SK-N-SH (cell line): ENCODE data around the gene TMEM163. TPM values are rescaled to one million over a fixed set of nuclear protein-coding genes. Genes with fewer than 3 reads are reported as not detected.

Experiments
- CTCF ChIA-PET: fragments of 300-600, 350-600 bp; formaldehyde crosslinking; extraction: SDS; loops from one replicate; lab custom pipeline; 2021; lab: Yijun Ruan, JAX
- POLR2A ChIA-PET: fragments of 350-600 bp; sonication (Branson Sonifier 250); formaldehyde crosslinking; extraction: SDS; loops from one replicate; lab custom pipeline; 2020; ENCODE audit warnings: antibody characterized with exemption, inconsistent platforms; lab: Yijun Ruan, JAX
- DNase-seq: peaks from one replicate; pipeline ENCODE4 v3.0.0; 2012
- H2AFZ ChIP-seq: fragments of 200-600 bp; sonication (generic); 2 replicates; pipeline ENCODE4 v1.8.1; 2016; ENCODE audit warnings: antibody characterized with exemption, mild to moderate bottlenecking, low read depth
- H3F3A ChIP-seq: fragments of 200-600 bp; sonication (generic); replicated peaks from 2 replicates; pipeline ENCODE3; 2016; ENCODE audit warnings: antibody characterized with exemption, mild to moderate bottlenecking; ENCODE audit not compliant: insufficient read depth
- H3K27ac ChIP-seq, 2 experiments: fragments of 200-500 bp in 1 of 2; fragments of 200-600 bp in 1 of 2; sonication (Bioruptor generic) in 1 of 2; sonication (generic), shearing (Covaris generic) in 1 of 2; 2 replicates each; pipeline versions ENCODE4 v1.5.1 to v1.6.1; 2014 to 2016; ENCODE audit warnings: low read depth in 2 of 2, inconsistent platforms in 1 of 2, low read length in 1 of 2, mild to moderate bottlenecking in 1 of 2, mixed read lengths in 1 of 2
- H3K27me3 ChIP-seq: fragments of 200-600 bp; sonication (generic), shearing (Covaris generic); 2 replicates; pipeline ENCODE4 v1.6.1; 2016; ENCODE audit warnings: mixed run types; ENCODE audit not compliant: insufficient read depth
- H3K36me3 ChIP-seq, 2 experiments: fragments of 200-500 bp in 1 of 2; fragments of 200-600 bp in 1 of 2; sonication (Bioruptor generic) in 1 of 2; sonication (generic) in 1 of 2; replicated peaks in 1 of 2; 2 replicates each; pipeline versions ENCODE3 to v1.5.1; 2014 to 2016; ENCODE audit warnings: low read length in 1 of 2, mild to moderate bottlenecking in 1 of 2; ENCODE audit not compliant: insufficient read depth in 2 of 2, control insufficient read depth in 1 of 2
- H3K4me1 ChIP-seq, 2 experiments: fragments of 200-500 bp in 1 of 2; fragments of 200-600 bp in 1 of 2; sonication (Bioruptor generic) in 1 of 2; sonication (generic), shearing (Covaris generic) in 1 of 2; 2 replicates each; pipeline versions ENCODE4 v1.5.1 to v1.6.1; 2014 to 2016; ENCODE audit warnings: low read depth in 1 of 2, low read length in 1 of 2, mixed run types in 1 of 2; ENCODE audit not compliant: insufficient read depth in 2 of 2, control insufficient read depth in 1 of 2
- H3K4me2 ChIP-seq: fragments of 200-600 bp; sonication (generic), shearing (Covaris generic); 2 replicates; pipeline ENCODE4 v1.6.1; 2017; ENCODE audit warnings: mixed run types
- H3K4me3 ChIP-seq, 2 experiments: fragments of 200-500 bp in 1 of 2; fragments of 200-600 bp in 1 of 2; sonication (Bioruptor generic) in 1 of 2; sonication (generic), shearing (Covaris generic) in 1 of 2; 2 replicates each; pipeline versions ENCODE4 v1.5.1 to v1.8.1; 2014 to 2016; ENCODE audit warnings: low read depth in 2 of 2, inconsistent platforms in 1 of 2, low read length in 1 of 2, mild to moderate bottlenecking in 1 of 2, mixed read lengths in 1 of 2, moderate library complexity in 1 of 2
- H3K79me2 ChIP-seq: fragments of 200-600 bp; sonication (generic); 2 replicates; pipeline ENCODE4 v1.8.1; 2017; ENCODE audit warnings: mild to moderate bottlenecking; ENCODE audit not compliant: insufficient read depth
- H3K9ac ChIP-seq: fragments of 200-600 bp; sonication (generic); 2 replicates; pipeline ENCODE4 v1.6.1; 2017; ENCODE audit warnings: mixed run types
- H3K9me2 ChIP-seq: fragments of 200-600 bp; sonication (generic); 2 replicates; pipeline ENCODE4 v1.6.1; 2017; ENCODE audit warnings: mixed run types
- H3K9me3 ChIP-seq: fragments of 200-600 bp; sonication (generic); 2 replicates; pipeline ENCODE4 v1.6.1; 2017; ENCODE audit warnings: mixed run types, mild to moderate bottlenecking, moderate library complexity
- H4K20me1 ChIP-seq: fragments of 200-600 bp; sonication (generic); 2 replicates; pipeline ENCODE4 v1.6.1; 2017; ENCODE audit warnings: mild to moderate bottlenecking, mixed run types; ENCODE audit not compliant: insufficient read depth
- EP300 ChIP-seq, 2 experiments: IDR thresholded peaks; 2 replicates each; pipeline versions ENCODE4 v1.4.0 to v1.6.1; 2012; ENCODE audit warnings: borderline replicate concordance in 1 of 2, low read depth in 1 of 2, low read length in 1 of 2
- FOSL2 ChIP-seq: IDR thresholded peaks from 2 replicates; pipeline ENCODE4 v1.4.0; 2012; ENCODE audit warnings: low read depth, mild to moderate bottlenecking, moderate library complexity, borderline replicate concordance
- GATA2 ChIP-seq: sonication (generic); formaldehyde crosslinking; IDR thresholded peaks from 2 replicates; pipeline ENCODE4 v1.5.0; 2020; ENCODE audit warnings: mild to moderate bottlenecking, missing genetic modification reagents
- MXI1 ChIP-seq: IDR thresholded peaks from 2 replicates; pipeline ENCODE4 v1.6.1; 2012; ENCODE audit warnings: mild to moderate bottlenecking, low read depth, low read length, improper control_type of control experiment
- NRF1 ChIP-seq: IDR thresholded peaks from 2 replicates; pipeline ENCODE4 v1.6.1; 2012; ENCODE audit warnings: low read depth, mild to moderate bottlenecking, low read length
- POLR2AphosphoS5 ChIP-seq: IDR thresholded peaks from 2 replicates; pipeline ENCODE4 v1.6.1; 2012; ENCODE audit warnings: low read depth, low read length
- RCOR1 ChIP-seq: fragments of 150-350 bp; IDR thresholded peaks from 2 replicates; pipeline ENCODE4 v1.6.1; 2017; ENCODE audit warnings: antibody characterized with exemption, low read length
- TAF1 ChIP-seq: IDR thresholded peaks from 2 replicates; pipeline ENCODE4 v1.6.1; 2012; ENCODE audit warnings: low read depth, mild to moderate bottlenecking, low read length, moderate library complexity, borderline replicate concordance
- TCF12 ChIP-seq: IDR thresholded peaks from 2 replicates; pipeline ENCODE4 v1.4.0; 2012
- YY1 ChIP-seq: IDR thresholded peaks from 2 replicates; pipeline ENCODE4 v1.4.0; 2012; ENCODE audit warnings: low read depth, mild to moderate bottlenecking
- WGBS: methylation state at CpG from one replicate; pipeline ENCODE4 v1.1.6; 2017; ENCODE audit warnings: low lambda C conversion rate; 5-methylcytosine and 5-hydroxymethylcytosine counted together
- polyA plus RNA-seq, 3 experiments: library from polyadenylated mRNA; depleted of rRNA; stranded (reverse); fragments of >200 nt; gene quantifications; 2 replicates each; pipeline ENCODE4 v1.2.3, GENCODE V29; 2012
- TF ChIP-seq, protein P1 (sequence below): IDR thresholded peaks from 2 replicates; pipeline ENCODE4 v1.4.0; 2012; ENCODE audit warnings: low read depth, borderline replicate concordance
- TF ChIP-seq, protein P2 (sequence below): IDR thresholded peaks from 2 replicates; pipeline ENCODE4 v1.4.0; 2012; ENCODE audit warnings: low read depth

The TMEM163 gene
- polyA plus RNA-seq, 1 of the 3 experiments (the other 2 are of a cell fraction): not detected

DNA sequence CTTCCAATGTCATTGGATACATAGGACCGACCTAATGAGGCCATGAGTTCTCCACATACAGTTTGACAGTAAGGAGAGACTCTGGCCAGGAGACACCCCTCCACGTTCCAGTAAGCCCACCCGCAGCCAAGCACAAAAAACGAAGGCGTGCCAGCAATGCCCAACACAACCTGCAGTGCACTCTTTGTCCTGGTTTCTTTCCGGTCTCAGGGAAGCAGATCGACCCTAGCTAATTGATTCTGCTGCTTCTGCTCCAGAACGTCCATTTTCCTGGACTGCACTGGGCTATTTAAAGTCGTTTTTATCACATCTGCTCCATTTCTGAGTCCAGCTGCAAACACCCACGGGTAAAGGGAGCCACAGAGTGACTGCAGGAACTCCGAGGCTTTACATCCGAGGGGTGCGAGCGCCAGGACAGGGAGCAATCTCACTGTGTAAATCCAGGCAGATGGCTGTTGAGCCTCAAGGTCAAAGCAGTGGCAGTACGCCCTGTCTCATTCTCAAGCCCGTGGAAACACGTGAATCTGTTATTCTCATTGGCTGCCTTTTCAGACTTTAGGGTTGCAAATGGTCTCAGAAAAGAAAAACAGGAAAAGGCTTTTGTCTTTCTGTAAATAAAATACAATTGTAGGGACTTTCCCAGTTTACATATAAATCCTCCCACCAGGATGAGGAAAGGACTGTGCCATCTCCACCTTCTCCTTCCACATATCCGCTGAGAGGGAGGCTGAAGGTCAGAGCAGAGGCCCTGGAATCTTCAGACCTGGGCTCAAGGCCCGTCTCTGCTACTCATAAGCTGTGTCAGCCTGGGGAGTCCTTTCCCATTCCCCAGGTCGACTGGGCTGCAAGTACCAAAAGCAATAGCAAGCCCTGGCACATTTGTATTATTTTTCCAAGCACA is 40.7 kb downstream of the TMEM163 start:
- no peak overlapping the region for H3K4me3 ChIP-seq
- H3F3A ChIP-seq: no peaks in the 10 kb centered on the region
- H3K79me2 ChIP-seq: no peaks in the 10 kb centered on the region
- H3K27ac ChIP-seq: no peak overlapping the region
- H2AFZ ChIP-seq: no peak overlapping the region
- ChIA-PET CTCF (interaction anchor here (0.5 kb wide), 1 partner anchor 417 kb away, joined by 3 read pairs; no protein-coding TSS in a partner anchor), POLR2A (no interaction called here)
- no peaks in the 10 kb centered on the region for H3K9me2 ChIP-seq
- no peak for TF ChIP-seq RCOR1
- no peak for TF ChIP-seq YY1
- TF ChIP-seq, protein P1, sequence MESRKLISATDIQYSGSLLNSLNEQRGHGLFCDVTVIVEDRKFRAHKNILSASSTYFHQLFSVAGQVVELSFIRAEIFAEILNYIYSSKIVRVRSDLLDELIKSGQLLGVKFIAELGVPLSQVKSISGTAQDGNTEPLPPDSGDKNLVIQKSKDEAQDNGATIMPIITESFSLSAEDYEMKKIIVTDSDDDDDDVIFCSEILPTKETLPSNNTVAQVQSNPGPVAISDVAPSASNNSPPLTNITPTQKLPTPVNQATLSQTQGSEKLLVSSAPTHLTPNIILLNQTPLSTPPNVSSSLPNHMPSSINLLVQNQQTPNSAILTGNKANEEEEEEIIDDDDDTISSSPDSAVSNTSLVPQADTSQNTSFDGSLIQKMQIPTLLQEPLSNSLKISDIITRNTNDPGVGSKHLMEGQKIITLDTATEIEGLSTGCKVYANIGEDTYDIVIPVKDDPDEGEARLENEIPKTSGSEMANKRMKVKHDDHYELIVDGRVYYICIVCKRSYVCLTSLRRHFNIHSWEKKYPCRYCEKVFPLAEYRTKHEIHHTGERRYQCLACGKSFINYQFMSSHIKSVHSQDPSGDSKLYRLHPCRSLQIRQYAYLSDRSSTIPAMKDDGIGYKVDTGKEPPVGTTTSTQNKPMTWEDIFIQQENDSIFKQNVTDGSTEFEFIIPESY: no peak
- no peak for TF ChIP-seq GATA2
- TF ChIP-seq, protein P2, sequence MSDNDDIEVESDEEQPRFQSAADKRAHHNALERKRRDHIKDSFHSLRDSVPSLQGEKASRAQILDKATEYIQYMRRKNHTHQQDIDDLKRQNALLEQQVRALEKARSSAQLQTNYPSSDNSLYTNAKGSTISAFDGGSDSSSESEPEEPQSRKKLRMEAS: no peak
- TF ChIP-seq FOSL2: no peak
- TF ChIP-seq NRF1: no peak
- TF ChIP-seq MXI1: no peak
- no peak for TF ChIP-seq TCF12
- DNase-seq: no peak
- no peak overlapping the region for H3K4me2 ChIP-seq
- no peaks in the 10 kb centered on the region for H3K36me3 ChIP-seq
- no peak overlapping the region for H3K9ac ChIP-seq
- H4K20me1 ChIP-seq: no peaks in the 10 kb centered on the region
- H3K4me1 ChIP-seq: no peaks in the 10 kb centered on the region; a peak in 1 of 4 replicates
- H3K27me3 ChIP-seq: no peaks in the 10 kb centered on the region
- no peaks in the 10 kb centered on the region for H3K9me3 ChIP-seq
- 32% methylated on average over 20 of the region's 20 CpGs for WGBS

DNA sequence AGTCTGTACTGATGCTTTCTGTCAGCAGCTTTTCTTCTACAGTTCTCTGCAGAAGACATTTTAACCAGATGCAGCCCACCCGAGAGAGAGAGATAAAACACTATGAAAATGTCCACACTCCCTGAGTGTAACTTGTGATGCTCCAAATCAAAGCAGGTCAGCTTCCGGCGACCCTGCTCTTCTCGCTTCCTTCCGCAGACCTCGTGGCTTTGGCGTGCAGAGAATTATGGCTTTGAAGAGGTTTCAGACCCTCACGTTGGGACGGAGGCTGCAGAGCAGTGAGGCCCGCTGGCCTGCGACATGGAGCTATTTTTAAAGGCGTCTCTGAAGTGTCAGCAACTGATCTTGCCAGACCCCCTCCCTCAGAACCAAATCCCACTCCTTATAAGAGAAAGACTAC is 41.8 kb downstream of the TMEM163 start:
- no peaks in the 10 kb centered on the region for H3F3A ChIP-seq
- H3K9me3 ChIP-seq: no peaks in the 10 kb centered on the region
- H3K4me1 ChIP-seq: no peaks in the 10 kb centered on the region; a peak in 1 of 4 replicates
- no peak overlapping the region for H2AFZ ChIP-seq
- no peaks in the 10 kb centered on the region for H4K20me1 ChIP-seq
- CTCF ChIA-PET: no interaction called here
- WGBS: 53% methylated on average over 12 of the region's 12 CpGs
- H3K36me3 ChIP-seq: no peaks in the 10 kb centered on the region
- no peaks in the 10 kb centered on the region for H3K27me3 ChIP-seq
- DNase-seq: no peak
- H3K4me2 ChIP-seq: no peak overlapping the region
- no peak overlapping the region for H3K9ac ChIP-seq
- no peaks in the 10 kb centered on the region for H3K9me2 ChIP-seq
- POLR2A ChIA-PET: no interaction called here
- H3K79me2 ChIP-seq: no peaks in the 10 kb centered on the region
- no peak overlapping the region for H3K4me3 ChIP-seq
- H3K27ac ChIP-seq: no peak overlapping the region
- TF ChIP-seq EP300 (IDR thresholded peaks at IDR 0.05; ENCODE audit: borderline replicate concordance in 1 of 2, low read depth in 1 of 2, low read length in 1 of 2) (no peak), TAF1 (no peak), POLR2AphosphoS5 (no peak)
- TF ChIP-seq, all 33 proteins: peak for 0
